ENCODE measurements around the gene SLC4A8.

SLC4A8 gene

GRCh38 chr12:51528852-51529650, 104.4 kb downstream of the SLC4A8 start:
- TF ChIP-seq, protein P1, sequence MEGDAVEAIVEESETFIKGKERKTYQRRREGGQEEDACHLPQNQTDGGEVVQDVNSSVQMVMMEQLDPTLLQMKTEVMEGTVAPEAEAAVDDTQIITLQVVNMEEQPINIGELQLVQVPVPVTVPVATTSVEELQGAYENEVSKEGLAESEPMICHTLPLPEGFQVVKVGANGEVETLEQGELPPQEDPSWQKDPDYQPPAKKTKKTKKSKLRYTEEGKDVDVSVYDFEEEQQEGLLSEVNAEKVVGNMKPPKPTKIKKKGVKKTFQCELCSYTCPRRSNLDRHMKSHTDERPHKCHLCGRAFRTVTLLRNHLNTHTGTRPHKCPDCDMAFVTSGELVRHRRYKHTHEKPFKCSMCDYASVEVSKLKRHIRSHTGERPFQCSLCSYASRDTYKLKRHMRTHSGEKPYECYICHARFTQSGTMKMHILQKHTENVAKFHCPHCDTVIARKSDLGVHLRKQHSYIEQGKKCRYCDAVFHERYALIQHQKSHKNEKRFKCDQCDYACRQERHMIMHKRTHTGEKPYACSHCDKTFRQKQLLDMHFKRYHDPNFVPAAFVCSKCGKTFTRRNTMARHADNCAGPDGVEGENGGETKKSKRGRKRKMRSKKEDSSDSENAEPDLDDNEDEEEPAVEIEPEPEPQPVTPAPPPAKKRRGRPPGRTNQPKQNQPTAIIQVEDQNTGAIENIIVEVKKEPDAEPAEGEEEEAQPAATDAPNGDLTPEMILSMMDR (IDR thresholded peaks at IDR 0.05; ENCODE audit: low read depth, low read length): no peak
- TF ChIP-seq POLR2A (IDR thresholded peaks at IDR 0.05; ENCODE audit: extremely low read depth, insufficient read length) (no peak), MYC (IDR thresholded peaks at IDR 0.05; ENCODE audit: low read depth, low read length) (no peak)
- TF ChIP-seq, protein P2, sequence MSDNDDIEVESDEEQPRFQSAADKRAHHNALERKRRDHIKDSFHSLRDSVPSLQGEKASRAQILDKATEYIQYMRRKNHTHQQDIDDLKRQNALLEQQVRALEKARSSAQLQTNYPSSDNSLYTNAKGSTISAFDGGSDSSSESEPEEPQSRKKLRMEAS (IDR thresholded peaks at IDR 0.05; ENCODE audit: low read depth, low read length): no peak
- H3K4me3 ChIP-seq (ENCODE audit: low read depth, low read length): no peak overlapping the region
- no peak for DNase-seq (ENCODE audit: low read depth)

DNA sequence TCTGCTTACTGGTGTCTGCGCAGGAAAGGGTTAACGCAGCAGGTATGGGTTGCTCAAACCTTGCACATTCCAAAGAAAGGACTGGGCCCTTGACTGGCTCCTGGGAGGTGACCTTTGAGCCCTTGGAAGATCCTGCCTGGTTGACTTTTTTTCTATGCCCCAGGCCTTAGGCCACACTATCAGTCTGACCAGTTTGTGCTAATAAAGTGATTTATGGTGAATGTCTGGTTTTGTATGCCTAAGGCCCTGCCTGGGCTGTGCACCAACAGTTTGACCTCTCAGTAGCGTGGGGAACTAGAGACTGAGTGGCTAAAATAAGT, 105.0 kb downstream of the SLC4A8 start:
- TF ChIP-seq POLR2A (IDR thresholded peaks at IDR 0.05; ENCODE audit: extremely low read depth, insufficient read length) (no peak), MYC (IDR thresholded peaks at IDR 0.05; ENCODE audit: low read depth, low read length) (no peak)
- TF ChIP-seq, protein P2 (IDR thresholded peaks at IDR 0.05; ENCODE audit: low read depth, low read length): no peak
- TF ChIP-seq, protein P1 (IDR thresholded peaks at IDR 0.05; ENCODE audit: low read depth, low read length): no peak
- DNase-seq (ENCODE audit: low read depth): no peak

DNA sequence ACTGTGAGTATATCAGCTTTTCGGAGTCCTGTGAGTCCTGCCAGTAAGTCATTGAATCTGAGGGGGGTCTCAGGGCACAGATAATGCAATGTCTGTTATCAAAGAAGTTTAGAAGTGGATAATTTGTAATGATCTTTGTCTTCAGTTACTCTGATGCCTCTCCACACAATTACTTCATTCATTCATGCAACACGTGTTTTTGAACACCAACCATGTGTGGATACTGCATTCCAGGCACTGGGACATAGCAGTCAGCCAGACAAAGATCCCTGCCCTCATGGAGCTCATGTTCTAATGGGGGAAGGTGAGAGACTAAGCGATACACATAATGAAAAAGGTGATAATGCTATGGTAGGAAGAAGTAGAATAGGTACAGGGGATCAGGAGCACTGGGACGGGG, 105.6 kb downstream of the SLC4A8 start:
- DNase-seq (ENCODE audit: low read depth): no peak
- TF ChIP-seq, protein P1 (IDR thresholded peaks at IDR 0.05; ENCODE audit: low read depth, low read length): no peak
- TF ChIP-seq POLR2A (IDR thresholded peaks at IDR 0.05; ENCODE audit: extremely low read depth, insufficient read length) (no peak), MYC (IDR thresholded peaks at IDR 0.05; ENCODE audit: low read depth, low read length) (no peak)
- TF ChIP-seq, protein P2 (IDR thresholded peaks at IDR 0.05; ENCODE audit: low read depth, low read length): no peak
- H3K4me3 ChIP-seq (ENCODE audit: low read depth, low read length): no peak overlapping the region

More for the DNA sequence above, 105.0 kb downstream of the SLC4A8 start:
- no peak overlapping the region for H3K4me3 ChIP-seq (ENCODE audit: low read depth, low read length)

DNA sequence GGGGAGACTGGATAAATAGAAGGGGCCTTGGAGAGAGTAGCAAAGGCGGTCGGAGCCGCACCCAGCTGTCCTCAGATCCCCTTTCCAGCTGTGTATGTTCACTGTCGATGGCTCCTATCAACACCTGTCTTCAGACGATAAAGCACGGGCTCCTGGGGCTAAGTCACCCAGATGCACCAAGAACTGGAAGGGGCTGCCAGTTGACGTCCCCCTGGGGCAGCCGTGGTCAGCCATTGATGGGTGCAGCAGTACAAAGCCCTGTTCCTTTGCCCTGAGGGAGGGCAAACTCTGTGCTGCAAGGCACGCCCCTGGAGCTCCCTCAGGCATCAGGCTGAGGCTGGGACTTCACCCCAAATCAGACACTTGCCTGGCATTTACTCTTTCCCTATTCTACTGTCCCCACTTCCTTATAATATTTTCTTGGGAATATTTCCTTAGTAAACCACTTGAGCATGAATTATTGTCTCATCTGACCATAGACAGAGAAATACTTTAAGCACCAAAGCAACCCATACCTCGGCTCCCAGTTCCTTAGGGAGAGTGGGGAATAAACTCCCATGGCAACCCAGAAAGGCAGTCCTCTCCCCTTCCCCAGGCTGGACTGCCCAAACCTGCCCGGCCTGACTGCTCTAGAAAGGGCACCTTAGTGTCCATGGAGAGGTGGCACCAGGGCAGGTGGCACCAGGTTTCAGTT, 106.8 kb downstream of the SLC4A8 start:
- H3K4me3 ChIP-seq (ENCODE audit: low read depth, low read length): no peak overlapping the region
- TF ChIP-seq, protein P2 (IDR thresholded peaks at IDR 0.05; ENCODE audit: low read depth, low read length): no peak
- no peak for TF ChIP-seq MYC (IDR thresholded peaks at IDR 0.05; ENCODE audit: low read depth, low read length)
- DNase-seq (ENCODE audit: low read depth): no peak

DNA sequence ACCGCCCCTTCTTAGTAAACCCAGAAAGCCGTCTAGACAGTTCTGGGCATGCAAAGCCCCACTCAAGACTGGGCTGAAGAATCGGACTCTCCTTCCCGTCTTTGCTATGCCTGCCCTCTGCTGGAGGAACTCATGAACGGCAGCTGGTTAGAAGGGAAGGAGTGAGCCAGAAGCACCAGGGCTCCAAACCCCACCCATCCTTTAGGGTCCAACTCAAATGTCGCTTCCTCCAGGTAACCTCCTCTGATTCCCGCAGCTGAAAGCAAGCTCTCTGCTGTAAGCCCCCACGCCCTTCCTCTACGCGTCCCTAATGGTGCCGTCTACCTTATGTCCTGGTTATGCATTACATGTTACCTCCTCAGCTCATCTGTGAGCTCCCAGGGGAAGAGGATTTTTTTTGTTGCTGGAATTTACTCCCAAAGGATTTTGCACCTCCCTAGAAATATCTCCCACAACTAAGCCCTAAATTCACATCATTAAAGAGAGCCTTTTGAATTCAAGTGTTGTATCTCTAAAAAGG, 107.4 kb downstream of the SLC4A8 start:
- DNase-seq (ENCODE audit: low read depth): peak; percentile 74
- no peak overlapping the region for H3K4me3 ChIP-seq (ENCODE audit: low read depth, low read length)
- TF ChIP-seq MYC (IDR thresholded peaks at IDR 0.05; ENCODE audit: low read depth, low read length): no peak
- no peak for TF ChIP-seq POLR2A (IDR thresholded peaks at IDR 0.05; ENCODE audit: extremely low read depth, insufficient read length)
- TF ChIP-seq, protein P2 (IDR thresholded peaks at IDR 0.05; ENCODE audit: low read depth, low read length): no peak
- TF ChIP-seq, protein P1 (IDR thresholded peaks at IDR 0.05; ENCODE audit: low read depth, low read length): peak; percentile 93

GRCh38 chr12:51533799-51534198, 109.2 kb downstream of the SLC4A8 start:
- no peak overlapping the region for H3K4me3 ChIP-seq (ENCODE audit: low read depth, low read length)
- TF ChIP-seq POLR2A (IDR thresholded peaks at IDR 0.05; ENCODE audit: extremely low read depth, insufficient read length): no peak
- TF ChIP-seq, protein P1 (IDR thresholded peaks at IDR 0.05; ENCODE audit: low read depth, low read length): no peak
- no peak for DNase-seq (ENCODE audit: low read depth)

All from NB4 (cell line).